Caco-2 (cell line): ENCODE measurements around the gene IL24. TPM values are rescaled to one million over a fixed set of nuclear protein-coding genes. Genes with fewer than 3 reads are reported as not detected.
A peak's percentile ranks its signal among the peaks of the same experiment; 100 is the strongest.

Source experiments
- BruUV-seq: library from RNA; stranded (reverse); fragments of 400-500 nt; replicated peaks from 2 replicates; lab custom pipeline; 2021; lab: Mats Ljungman, UMichigan
- CTCF ChIA-PET: fragments of 300-600 bp; sonication (Branson Sonifier 250); formaldehyde crosslinking; loops from one replicate; lab custom pipeline; 2022; ENCODE audit warnings: antibody characterized with exemption; lab: Charles Lee
- POLR2A ChIA-PET: fragments of 300-600 bp; sonication (Branson Sonifier 250); formaldehyde crosslinking; loops from one replicate; lab custom pipeline; 2022; ENCODE audit warnings: antibody characterized with exemption; lab: Charles Lee
- DNase-seq, 2 experiments: peaks; one replicate each; pipeline versions ENCODE4 v3.0.0 to v3.0.0-alpha.2; 2020 to 2022
- H3K27me3 ChIP-seq: replicated peaks from 2 replicates; pipeline ENCODE4 v1.6.0; 2011; ENCODE audit warnings: low read length; ENCODE audit not compliant: control insufficient read depth, insufficient read depth
- H3K36me3 ChIP-seq: 2 replicates; pipeline ENCODE4 v1.5.1; 2011; ENCODE audit warnings: low read length; ENCODE audit not compliant: control insufficient read depth, insufficient read depth
- H3K4me1 ChIP-seq: fragments of 250-450 bp; sonication (Bioruptor Pico); 2 replicates; pipeline ENCODE4 v1.5.1; 2020; ENCODE audit warnings: mild to moderate bottlenecking
- H3K4me3 ChIP-seq: 2 replicates; pipeline ENCODE4 v1.5.1; 2011; ENCODE audit warnings: low read depth, mild to moderate bottlenecking, control low read depth, low read length
- H3K9me3 ChIP-seq: fragments of 250-450 bp; sonication (Bioruptor Pico); 2 replicates; pipeline ENCODE4 v1.5.1; 2020; ENCODE audit warnings: mild to moderate bottlenecking, moderate library complexity
- H3K27ac Mint-ChIP-seq: one replicate; pipeline ENCODE4 v1.8.0; 2022; ENCODE audit warnings: mixed read lengths; ENCODE audit not compliant: unreplicated experiment
- H3K27me3 Mint-ChIP-seq: one replicate; pipeline ENCODE4 v1.8.0; 2022; ENCODE audit warnings: mixed read lengths; ENCODE audit not compliant: insufficient read depth, unreplicated experiment
- H3K36me3 Mint-ChIP-seq: one replicate; pipeline ENCODE4 v1.8.0; 2022; ENCODE audit warnings: mild to moderate bottlenecking, mixed read lengths; ENCODE audit not compliant: insufficient read depth, unreplicated experiment
- H3K4me1 Mint-ChIP-seq: one replicate; pipeline ENCODE4 v1.8.0; 2022; ENCODE audit warnings: low read depth, mixed read lengths; ENCODE audit not compliant: unreplicated experiment
- H3K4me3 Mint-ChIP-seq: one replicate; pipeline ENCODE4 v1.8.0; 2022; ENCODE audit warnings: mild to moderate bottlenecking, moderate library complexity, mixed read lengths; ENCODE audit not compliant: unreplicated experiment
- H3K9me3 Mint-ChIP-seq: one replicate; pipeline ENCODE4 v1.8.0; 2022; ENCODE audit warnings: mixed read lengths; ENCODE audit not compliant: unreplicated experiment
- intact Hi-C: fragments of 100-400 bp; cut with micrococcal nuclease; formaldehyde crosslinking; loops from one replicate; pipeline ENCODE4 v1.10.0; 2022; ENCODE audit not compliant: unreplicated experiment
- total RNA-seq: library from RNA; stranded (reverse); gene quantifications from 2 replicates; pipeline ENCODE4 v1.2.3, GENCODE V29; 2022
- TF ChIP-seq, protein P1 (sequence below), 2 experiments: fragments of 200-600 bp in 1 of 2; IDR thresholded peaks; 1 replicate in 1 of 2; 2 replicates in 1 of 2; pipeline versions ENCODE4 v1.5.1 to v1.8.0; 2011 to 2022; ENCODE audit warnings: antibody characterized with exemption in 1 of 2, control low read depth in 1 of 2, inconsistent platforms in 1 of 2, low read depth in 1 of 2, low read length in 1 of 2, mild to moderate bottlenecking in 1 of 2, moderate library complexity in 1 of 2; ENCODE audit not compliant: insufficient read depth in 1 of 2, severe bottlenecking in 1 of 2, unreplicated experiment in 1 of 2

IL24 gene
- total RNA-seq, 1 experiment from 2014 or later, result not detected

DNA sequence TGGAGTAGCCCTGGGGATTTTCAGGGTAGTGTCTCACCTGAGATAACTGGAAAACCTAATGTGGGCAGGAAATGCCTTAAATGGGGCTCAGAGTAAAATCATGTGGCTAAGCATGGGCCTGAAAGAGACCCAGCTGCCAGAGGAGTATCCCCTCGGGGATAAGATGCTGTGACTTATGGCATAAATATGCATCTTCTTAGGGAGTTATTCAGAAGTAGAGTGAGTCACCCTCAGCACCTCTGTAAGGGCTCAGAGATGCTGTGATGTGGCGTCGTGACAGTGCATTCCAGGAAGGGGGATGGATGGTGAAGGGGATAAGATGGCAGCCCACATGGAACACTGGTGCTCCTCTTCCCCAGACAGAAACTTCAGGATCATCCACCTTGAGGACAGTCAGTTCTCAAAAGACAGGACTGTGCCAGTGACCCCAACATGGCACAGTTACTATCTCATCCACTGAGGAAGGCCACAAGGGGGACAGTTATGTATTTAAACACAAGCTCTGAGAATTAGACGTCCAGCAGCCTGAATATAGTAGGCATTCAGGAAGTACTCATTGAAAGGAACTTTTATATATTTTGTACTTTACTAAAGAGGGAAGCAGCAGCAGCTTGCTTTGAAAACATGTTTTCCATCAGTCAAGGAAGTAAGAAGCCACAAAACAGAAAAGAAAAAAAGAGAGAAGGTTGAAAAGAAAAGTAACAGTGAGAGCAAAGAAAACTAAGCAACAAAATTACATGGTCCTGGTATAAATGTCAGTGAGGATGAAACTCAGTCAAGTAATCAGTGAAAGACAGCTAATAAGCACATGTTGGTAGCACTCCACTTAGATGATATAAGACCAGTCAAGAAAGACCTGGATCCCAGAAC is 8.3 kb downstream of the IL24 start:
- POLR2A ChIA-PET, result no interaction called here
- H3K4me3 ChIP-seq, result no peak overlapping the region

DNA sequence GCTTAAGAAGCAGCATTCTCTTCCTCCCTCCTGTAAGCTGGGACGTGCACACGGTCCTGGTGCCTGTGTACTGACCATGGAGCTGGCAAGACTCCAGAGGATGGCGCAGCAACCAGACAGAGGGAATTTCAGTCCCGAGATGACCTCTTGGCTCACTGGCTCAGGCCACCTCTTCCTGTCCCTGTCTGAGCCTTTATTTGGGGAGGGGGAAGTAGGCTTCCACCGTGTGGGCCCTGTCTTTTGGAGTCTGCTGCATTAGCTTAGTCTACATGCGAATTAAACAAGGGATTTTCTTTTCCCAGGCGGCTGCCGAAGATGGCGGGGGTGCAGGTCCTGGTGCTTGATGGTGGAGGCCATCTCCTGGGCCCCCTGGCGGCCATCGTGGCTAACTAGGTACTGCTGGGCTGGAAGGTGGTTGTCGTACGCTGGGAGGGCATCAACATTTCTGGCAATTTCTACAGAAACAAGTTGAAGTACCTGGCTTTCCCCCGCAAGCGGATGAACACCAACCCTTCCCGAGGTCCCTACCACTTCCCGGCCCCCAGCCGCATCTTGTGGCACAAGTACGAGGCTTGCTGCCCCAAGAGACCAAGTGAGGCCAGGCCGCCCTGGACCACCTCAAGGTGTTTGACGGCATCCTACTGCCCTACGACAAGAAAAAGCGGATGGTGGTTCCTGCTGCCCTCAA is 10.2 kb downstream of the IL24 start:
- 0 out of 2 replicates have a peak, but pooled peaks cover 3% of the 10 kb centered on the region for H3K4me1 ChIP-seq
- Mint-ChIP-seq H3K4me3 (no peak overlapping the region), H3K4me1 (peaks cover 12% of the 10 kb centered on the region), H3K27me3 (peaks cover 25% of the 10 kb centered on the region), H3K27ac (no peak overlapping the region), H3K9me3 (no peaks in the 10 kb centered on the region), H3K36me3 (no peaks in the 10 kb centered on the region)
- ChIA-PET CTCF (no interaction called here), POLR2A (no interaction called here)
- peak in 1 of 2 experiments; percentile 49 for DNase-seq
- BruUV-seq, result no TSS peak
- intact Hi-C loops, result no loop called here
- no peaks in the 10 kb centered on the region for H3K9me3 ChIP-seq
- peaks cover 2% of the 10 kb centered on the region for H3K27me3 ChIP-seq
- no peaks in the 10 kb centered on the region for H3K36me3 ChIP-seq
- TF ChIP-seq, protein P1, sequence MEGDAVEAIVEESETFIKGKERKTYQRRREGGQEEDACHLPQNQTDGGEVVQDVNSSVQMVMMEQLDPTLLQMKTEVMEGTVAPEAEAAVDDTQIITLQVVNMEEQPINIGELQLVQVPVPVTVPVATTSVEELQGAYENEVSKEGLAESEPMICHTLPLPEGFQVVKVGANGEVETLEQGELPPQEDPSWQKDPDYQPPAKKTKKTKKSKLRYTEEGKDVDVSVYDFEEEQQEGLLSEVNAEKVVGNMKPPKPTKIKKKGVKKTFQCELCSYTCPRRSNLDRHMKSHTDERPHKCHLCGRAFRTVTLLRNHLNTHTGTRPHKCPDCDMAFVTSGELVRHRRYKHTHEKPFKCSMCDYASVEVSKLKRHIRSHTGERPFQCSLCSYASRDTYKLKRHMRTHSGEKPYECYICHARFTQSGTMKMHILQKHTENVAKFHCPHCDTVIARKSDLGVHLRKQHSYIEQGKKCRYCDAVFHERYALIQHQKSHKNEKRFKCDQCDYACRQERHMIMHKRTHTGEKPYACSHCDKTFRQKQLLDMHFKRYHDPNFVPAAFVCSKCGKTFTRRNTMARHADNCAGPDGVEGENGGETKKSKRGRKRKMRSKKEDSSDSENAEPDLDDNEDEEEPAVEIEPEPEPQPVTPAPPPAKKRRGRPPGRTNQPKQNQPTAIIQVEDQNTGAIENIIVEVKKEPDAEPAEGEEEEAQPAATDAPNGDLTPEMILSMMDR (IDR thresholded peaks at IDR 0.05; ENCODE audit: insufficient read depth in 1 of 2, low read depth in 1 of 2, low read length in 1 of 2, severe bottlenecking in 1 of 2, unreplicated experiment in 1 of 2), result peak in 1 of 2 experiments; percentile 34
- H3K4me3 ChIP-seq, result no peak overlapping the region

More for the DNA sequence above, 8.3 kb downstream of the IL24 start:
- CTCF ChIA-PET, result interaction anchor here (0.9 kb wide), 1 partner anchor 96 kb away, joined by 4 read pairs; no protein-coding TSS in a partner anchor
- H3K36me3 Mint-ChIP-seq, result no peaks in the 10 kb centered on the region
- H3K4me1 ChIP-seq, result 0 out of 2 replicates have a peak, but pooled peaks cover 3% of the 10 kb centered on the region
- no peak overlapping the region for H3K4me3 Mint-ChIP-seq
- H3K36me3 ChIP-seq, result no peaks in the 10 kb centered on the region
- peaks cover 25% of the 10 kb centered on the region for H3K27me3 Mint-ChIP-seq
- peaks cover 12% of the 10 kb centered on the region for H3K4me1 Mint-ChIP-seq
- H3K27ac Mint-ChIP-seq, result no peak overlapping the region
- H3K9me3 ChIP-seq, result no peaks in the 10 kb centered on the region
- TF ChIP-seq, protein P1 (IDR thresholded peaks at IDR 0.05; ENCODE audit: insufficient read depth in 1 of 2, low read depth in 1 of 2, low read length in 1 of 2, severe bottlenecking in 1 of 2, unreplicated experiment in 1 of 2), result no peak
- BruUV-seq, result no TSS peak
- intact Hi-C loops, result no loop called here
- H3K27me3 ChIP-seq, result peaks cover 2% of the 10 kb centered on the region
- DNase-seq, result no peak
- H3K9me3 Mint-ChIP-seq, result no peaks in the 10 kb centered on the region

DNA sequence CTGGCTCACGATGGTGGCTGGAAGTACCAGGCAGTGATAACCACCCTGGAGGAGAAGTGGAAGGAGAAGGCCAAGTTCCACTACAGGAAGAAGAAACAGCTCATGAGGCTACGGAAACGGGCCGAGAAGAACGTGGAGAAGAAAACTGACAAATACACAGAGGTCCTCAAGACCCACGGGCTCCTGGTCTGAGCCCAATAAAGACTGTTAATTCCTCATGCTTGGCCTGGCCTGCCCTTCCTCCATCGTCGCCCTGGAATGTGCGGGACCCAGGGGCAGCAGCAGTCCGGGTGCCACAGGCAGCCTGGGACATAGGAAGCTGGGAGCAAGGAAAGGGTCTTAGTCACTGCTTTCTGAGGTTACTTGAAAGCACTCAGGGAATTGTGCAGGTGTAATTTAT is 10.8 kb downstream of the IL24 start:
- POLR2A ChIA-PET, result no interaction called here
- H3K36me3 Mint-ChIP-seq, result no peaks in the 10 kb centered on the region
- H3K4me1 ChIP-seq, result 0 out of 2 replicates have a peak, but pooled peaks cover 3% of the 10 kb centered on the region
- H3K27me3 ChIP-seq, result peaks cover 2% of the 10 kb centered on the region
- no peak overlapping the region for H3K4me3 ChIP-seq
- H3K9me3 ChIP-seq, result no peaks in the 10 kb centered on the region
- H3K27ac Mint-ChIP-seq, result no peak overlapping the region
- TF ChIP-seq, protein P1 (IDR thresholded peaks at IDR 0.05; ENCODE audit: insufficient read depth in 1 of 2, low read depth in 1 of 2, low read length in 1 of 2, severe bottlenecking in 1 of 2, unreplicated experiment in 1 of 2), result no peak
- DNase-seq, result no peak
- no peaks in the 10 kb centered on the region for H3K36me3 ChIP-seq
- peak overlapping the region; percentile 39 for H3K4me3 Mint-ChIP-seq
- H3K27me3 Mint-ChIP-seq, result peaks cover 28% of the 10 kb centered on the region
- no peaks in the 10 kb centered on the region for H3K9me3 Mint-ChIP-seq
- BruUV-seq, result no TSS peak
- peaks cover 12% of the 10 kb centered on the region for H3K4me1 Mint-ChIP-seq
- intact Hi-C loops, result no loop called here
- CTCF ChIA-PET, result no interaction called here
